ENCODE measurements around the gene MAST2. TPM values are rescaled to one million over a fixed set of nuclear protein-coding genes. Genes with fewer than 3 reads are reported as not detected.
A peak's percentile ranks its signal among the peaks of the same experiment; 100 is the strongest.

MAST2 gene
- total and polyA plus RNA-seq, 9 of the 15 experiments (the other 6 are each of a cell fraction or from before 2014, with no cell fraction given): 0.73 to 32.0 (median 17.8) TPM

DNA sequence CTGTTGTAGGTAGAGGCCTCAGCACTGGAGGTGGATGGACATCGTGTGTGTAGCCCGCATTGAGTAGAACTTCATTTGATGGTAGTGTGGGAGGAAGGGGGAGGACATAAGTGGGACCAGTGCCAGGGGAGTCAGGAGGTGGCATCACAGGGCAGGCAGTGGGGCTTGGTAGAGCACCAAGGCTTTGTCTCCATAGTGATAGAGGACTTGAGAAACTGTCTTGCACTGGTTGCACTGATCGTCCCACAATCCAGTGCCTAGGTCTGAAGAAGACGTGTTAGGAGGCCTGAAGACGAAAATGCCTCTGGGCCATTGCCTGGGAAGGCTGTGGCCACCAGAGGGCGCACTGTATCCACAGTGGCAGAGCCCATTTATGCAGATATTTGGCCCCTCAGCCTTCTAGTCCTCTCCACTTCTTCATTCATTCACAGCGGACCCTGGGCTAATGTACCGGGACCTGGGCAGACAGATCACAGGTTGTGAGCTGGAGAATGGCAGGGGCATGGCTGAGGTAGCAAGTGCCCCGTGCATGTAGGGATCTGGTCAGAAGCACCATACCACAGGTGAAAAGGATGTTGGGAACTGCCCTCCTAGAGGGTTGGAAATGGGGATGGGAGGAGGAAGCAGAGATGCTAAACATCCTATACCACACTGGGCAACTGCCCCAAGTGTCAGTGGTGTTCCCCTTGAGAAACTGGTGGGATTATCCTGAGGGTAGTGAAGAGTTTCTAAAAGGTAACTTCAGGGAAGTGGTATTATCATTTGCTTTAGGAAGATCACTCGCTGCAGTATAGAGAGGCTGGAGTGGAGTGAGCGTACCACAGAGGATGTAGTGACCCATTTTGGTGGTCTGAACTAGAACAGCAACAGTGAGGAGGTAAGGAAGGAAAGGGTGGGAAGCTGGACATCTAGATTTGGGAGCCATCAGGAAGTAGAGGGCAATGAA lies 233.8 kb downstream of the MAST2 start (continued):
- TF ChIP-seq, protein P1, sequence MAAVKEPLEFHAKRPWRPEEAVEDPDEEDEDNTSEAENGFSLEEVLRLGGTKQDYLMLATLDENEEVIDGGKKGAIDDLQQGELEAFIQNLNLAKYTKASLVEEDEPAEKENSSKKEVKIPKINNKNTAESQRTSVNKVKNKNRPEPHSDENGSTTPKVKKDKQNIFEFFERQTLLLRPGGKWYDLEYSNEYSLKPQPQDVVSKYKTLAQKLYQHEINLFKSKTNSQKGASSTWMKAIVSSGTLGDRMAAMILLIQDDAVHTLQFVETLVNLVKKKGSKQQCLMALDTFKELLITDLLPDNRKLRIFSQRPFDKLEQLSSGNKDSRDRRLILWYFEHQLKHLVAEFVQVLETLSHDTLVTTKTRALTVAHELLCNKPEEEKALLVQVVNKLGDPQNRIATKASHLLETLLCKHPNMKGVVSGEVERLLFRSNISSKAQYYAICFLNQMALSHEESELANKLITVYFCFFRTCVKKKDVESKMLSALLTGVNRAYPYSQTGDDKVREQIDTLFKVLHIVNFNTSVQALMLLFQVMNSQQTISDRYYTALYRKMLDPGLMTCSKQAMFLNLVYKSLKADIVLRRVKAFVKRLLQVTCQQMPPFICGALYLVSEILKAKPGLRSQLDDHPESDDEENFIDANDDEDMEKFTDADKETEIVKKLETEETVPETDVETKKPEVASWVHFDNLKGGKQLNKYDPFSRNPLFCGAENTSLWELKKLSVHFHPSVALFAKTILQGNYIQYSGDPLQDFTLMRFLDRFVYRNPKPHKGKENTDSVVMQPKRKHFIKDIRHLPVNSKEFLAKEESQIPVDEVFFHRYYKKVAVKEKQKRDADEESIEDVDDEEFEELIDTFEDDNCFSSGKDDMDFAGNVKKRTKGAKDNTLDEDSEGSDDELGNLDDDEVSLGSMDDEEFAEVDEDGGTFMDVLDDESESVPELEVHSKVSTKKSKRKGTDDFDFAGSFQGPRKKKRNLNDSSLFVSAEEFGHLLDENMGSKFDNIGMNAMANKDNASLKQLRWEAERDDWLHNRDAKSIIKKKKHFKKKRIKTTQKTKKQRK (IDR thresholded peaks at IDR 0.05; ENCODE audit: borderline replicate concordance, low read depth, low read length): no peak
- TF ChIP-seq HNRNPK (IDR thresholded peaks at IDR 0.05; ENCODE audit: low read depth, low read length, poor library complexity, severe bottlenecking) (no peak), NCOR1 (IDR thresholded peaks at IDR 0.05) (no peak), NCOA4 (IDR thresholded peaks at IDR 0.05; ENCODE audit: partially characterized antibody) (no peak), ZKSCAN1 (IDR thresholded peaks at IDR 0.05; ENCODE audit: low read depth, low read length) (no peak)
- TF ChIP-seq, protein P2, sequence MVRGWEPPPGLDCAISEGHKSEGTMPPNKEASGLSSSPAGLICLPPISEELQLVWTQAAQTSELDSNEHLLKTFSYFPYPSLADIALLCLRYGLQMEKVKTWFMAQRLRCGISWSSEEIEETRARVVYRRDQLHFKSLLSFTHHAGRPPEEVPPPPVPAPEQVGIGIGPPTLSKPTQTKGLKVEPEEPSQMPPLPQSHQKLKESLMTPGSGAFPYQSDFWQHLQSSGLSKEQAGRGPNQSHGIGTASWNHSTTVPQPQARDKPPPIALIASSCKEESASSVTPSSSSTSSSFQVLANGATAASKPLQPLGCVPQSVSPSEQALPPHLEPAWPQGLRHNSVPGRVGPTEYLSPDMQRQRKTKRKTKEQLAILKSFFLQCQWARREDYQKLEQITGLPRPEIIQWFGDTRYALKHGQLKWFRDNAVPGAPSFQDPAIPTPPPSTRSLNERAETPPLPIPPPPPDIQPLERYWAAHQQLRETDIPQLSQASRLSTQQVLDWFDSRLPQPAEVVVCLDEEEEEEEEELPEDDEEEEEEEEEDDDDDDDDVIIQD (CRISPR knock-in tag; IDR thresholded peaks at IDR 0.05): 0 out of 2 replicates have a peak, but pooled peaks have one; percentile 27
- TF ChIP-seq, protein P3, sequence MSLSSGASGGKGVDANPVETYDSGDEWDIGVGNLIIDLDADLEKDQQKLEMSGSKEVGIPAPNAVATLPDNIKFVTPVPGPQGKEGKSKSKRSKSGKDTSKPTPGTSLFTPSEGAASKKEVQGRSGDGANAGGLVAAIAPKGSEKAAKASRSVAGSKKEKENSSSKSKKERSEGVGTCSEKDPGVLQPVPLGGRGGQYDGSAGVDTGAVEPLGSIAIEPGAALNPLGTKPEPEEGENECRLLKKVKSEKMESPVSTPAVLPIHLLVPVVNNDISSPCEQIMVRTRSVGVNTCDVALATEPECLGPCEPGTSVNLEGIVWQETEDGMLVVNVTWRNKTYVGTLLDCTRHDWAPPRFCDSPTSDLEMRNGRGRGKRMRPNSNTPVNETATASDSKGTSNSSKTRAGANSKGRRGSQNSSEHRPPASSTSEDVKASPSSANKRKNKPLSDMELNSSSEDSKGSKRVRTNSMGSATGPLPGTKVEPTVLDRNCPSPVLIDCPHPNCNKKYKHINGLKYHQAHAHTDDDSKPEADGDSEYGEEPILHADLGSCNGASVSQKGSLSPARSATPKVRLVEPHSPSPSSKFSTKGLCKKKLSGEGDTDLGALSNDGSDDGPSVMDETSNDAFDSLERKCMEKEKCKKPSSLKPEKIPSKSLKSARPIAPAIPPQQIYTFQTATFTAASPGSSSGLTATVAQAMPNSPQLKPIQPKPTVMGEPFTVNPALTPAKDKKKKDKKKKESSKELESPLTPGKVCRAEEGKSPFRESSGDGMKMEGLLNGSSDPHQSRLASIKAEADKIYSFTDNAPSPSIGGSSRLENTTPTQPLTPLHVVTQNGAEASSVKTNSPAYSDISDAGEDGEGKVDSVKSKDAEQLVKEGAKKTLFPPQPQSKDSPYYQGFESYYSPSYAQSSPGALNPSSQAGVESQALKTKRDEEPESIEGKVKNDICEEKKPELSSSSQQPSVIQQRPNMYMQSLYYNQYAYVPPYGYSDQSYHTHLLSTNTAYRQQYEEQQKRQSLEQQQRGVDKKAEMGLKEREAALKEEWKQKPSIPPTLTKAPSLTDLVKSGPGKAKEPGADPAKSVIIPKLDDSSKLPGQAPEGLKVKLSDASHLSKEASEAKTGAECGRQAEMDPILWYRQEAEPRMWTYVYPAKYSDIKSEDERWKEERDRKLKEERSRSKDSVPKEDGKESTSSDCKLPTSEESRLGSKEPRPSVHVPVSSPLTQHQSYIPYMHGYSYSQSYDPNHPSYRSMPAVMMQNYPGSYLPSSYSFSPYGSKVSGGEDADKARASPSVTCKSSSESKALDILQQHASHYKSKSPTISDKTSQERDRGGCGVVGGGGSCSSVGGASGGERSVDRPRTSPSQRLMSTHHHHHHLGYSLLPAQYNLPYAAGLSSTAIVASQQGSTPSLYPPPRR (CRISPR knock-in tag; IDR thresholded peaks at IDR 0.05; ENCODE audit: borderline replicate concordance): peak; percentile 89; the same call in 1 of the 2 replicates
- TF ChIP-seq, protein P4, sequence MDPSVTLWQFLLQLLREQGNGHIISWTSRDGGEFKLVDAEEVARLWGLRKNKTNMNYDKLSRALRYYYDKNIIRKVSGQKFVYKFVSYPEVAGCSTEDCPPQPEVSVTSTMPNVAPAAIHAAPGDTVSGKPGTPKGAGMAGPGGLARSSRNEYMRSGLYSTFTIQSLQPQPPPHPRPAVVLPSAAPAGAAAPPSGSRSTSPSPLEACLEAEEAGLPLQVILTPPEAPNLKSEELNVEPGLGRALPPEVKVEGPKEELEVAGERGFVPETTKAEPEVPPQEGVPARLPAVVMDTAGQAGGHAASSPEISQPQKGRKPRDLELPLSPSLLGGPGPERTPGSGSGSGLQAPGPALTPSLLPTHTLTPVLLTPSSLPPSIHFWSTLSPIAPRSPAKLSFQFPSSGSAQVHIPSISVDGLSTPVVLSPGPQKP (CRISPR knock-in tag; IDR thresholded peaks at IDR 0.05): no peak
- TF ChIP-seq, protein P5, sequence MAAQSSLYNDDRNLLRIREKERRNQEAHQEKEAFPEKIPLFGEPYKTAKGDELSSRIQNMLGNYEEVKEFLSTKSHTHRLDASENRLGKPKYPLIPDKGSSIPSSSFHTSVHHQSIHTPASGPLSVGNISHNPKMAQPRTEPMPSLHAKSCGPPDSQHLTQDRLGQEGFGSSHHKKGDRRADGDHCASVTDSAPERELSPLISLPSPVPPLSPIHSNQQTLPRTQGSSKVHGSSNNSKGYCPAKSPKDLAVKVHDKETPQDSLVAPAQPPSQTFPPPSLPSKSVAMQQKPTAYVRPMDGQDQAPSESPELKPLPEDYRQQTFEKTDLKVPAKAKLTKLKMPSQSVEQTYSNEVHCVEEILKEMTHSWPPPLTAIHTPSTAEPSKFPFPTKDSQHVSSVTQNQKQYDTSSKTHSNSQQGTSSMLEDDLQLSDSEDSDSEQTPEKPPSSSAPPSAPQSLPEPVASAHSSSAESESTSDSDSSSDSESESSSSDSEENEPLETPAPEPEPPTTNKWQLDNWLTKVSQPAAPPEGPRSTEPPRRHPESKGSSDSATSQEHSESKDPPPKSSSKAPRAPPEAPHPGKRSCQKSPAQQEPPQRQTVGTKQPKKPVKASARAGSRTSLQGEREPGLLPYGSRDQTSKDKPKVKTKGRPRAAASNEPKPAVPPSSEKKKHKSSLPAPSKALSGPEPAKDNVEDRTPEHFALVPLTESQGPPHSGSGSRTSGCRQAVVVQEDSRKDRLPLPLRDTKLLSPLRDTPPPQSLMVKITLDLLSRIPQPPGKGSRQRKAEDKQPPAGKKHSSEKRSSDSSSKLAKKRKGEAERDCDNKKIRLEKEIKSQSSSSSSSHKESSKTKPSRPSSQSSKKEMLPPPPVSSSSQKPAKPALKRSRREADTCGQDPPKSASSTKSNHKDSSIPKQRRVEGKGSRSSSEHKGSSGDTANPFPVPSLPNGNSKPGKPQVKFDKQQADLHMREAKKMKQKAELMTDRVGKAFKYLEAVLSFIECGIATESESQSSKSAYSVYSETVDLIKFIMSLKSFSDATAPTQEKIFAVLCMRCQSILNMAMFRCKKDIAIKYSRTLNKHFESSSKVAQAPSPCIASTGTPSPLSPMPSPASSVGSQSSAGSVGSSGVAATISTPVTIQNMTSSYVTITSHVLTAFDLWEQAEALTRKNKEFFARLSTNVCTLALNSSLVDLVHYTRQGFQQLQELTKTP (IDR thresholded peaks at IDR 0.05; ENCODE audit: low read depth in 1 of 2, partially characterized antibody in 2 of 2): no peak
